HG02885 (cell line): Measurements from ENCODE around the gene UTP3.
"Not testable (repeated sequence)": the region's sequence is repeated elsewhere in the genome, so short reads cannot be mapped to it uniquely, and the experiment has no call there.

ENCODE experiments used
- ATAC-seq: cut with Tn5 transposase; IDR thresholded peaks from one replicate; pipeline ENCODE4 v1.9.1; 2021; ENCODE audit warnings: mild to moderate bottlenecking; ENCODE audit not compliant: unreplicated experiment, poor library complexity

Gene UTP3

DNA sequence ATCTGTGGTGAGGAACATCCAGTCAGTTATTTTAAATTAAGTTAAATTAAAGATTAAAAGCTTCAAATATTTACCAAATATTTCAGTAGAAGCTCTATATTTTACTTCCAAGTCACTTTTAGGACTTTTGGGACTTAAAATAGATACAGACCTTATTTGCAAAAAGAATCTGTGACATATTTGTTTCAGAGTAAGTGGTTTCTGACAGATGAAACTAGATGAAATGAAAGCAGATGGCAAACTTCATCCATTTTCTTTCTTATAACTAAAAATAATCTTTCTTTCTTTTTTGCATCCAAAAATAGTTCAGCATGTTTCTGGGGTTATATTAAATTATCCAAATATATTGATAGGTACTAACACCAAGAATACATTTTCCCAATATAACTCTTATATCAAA is 6.6 kb upstream of the UTP3 start:
- ATAC-seq, result no peak

DNA sequence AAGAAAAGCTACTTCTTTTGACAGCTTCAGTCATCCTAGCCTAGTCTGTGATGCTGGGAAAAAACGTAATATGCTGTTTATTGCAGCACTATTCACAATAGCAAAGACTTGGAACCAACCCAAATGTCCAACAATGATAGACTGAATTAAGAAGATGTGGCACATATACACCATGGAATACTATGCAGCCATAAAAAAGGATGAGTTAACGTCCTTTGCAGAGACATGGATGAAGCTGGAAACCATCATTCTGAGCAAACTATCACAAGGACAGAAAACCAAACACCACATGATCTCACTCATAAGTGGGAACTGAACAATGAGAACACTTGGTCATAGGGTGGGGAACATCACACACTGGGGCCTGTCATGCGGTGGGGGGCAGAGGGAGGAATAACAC is 6.2 kb upstream of the UTP3 start:
- ATAC-seq, result not testable (repeated sequence)

DNA sequence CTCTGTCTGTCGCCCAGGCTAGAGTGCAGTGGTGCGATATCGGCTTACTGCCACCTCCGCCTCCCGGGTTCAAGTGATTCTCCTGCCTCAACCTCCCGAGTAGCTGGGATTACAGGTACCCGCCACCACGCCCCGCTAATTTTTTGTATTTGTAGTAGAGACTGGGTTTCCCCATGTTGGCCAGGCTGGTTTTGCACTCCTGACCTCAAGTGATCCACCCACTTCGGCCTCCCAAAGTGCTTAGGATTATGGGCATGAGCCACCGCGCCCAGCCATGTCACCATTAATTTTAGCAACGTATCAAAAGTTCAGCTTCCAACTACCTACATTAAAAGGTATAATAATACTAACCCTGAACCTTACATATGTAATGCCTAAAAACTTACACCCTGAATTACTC is 940 bp upstream of the UTP3 start:
- ATAC-seq, result no peak

GRCh38 chr4:70688795-70689231 is 481 bp downstream of the UTP3 start:
- peak; percentile 6 for ATAC-seq

DNA sequence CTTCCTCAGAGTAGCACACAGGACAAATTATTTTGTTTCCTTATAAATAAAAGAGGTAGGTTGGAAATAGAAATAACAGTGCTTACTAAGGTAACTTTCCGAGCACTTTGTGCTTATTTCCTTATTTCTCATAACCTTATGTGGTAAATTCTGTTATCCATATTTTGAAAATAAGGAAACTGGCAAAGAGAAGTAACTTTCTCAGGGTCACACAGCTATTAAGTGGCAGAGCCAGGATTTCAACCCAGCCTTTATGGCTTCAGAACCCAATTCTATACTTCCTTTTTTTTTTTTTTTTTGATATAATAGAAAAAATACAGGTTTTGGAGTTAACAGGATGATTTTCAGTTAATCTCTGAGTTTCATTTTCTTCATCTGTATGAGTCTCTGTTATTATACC is 3.3 kb downstream of the UTP3 start:
- ATAC-seq, result no peak

DNA sequence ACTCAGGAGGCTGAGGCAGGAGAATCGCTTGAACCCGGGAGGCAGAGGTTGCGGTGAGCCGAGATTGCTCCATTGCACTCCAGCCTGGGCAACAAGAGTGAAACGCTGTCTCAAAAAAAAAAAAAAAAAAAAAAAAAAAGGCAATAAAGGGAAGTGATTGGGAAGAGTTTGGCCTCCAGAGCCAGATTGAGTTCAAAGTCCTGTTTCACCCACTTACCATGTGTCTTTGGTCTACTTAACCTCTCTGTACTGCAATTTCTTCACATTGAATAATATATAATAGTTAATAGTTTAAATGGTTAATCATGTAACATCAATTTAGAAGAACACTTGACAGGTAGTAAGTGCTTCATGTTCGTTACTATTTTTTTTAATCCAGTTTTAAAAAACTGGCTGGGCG is 6.3 kb downstream of the UTP3 start:
- not testable (repeated sequence) for ATAC-seq

- not testable (repeated sequence) for ATAC-seq
Measured at GRCh38 chr4:70698435-70698834, 10.1 kb downstream of the UTP3 start.

DNA sequence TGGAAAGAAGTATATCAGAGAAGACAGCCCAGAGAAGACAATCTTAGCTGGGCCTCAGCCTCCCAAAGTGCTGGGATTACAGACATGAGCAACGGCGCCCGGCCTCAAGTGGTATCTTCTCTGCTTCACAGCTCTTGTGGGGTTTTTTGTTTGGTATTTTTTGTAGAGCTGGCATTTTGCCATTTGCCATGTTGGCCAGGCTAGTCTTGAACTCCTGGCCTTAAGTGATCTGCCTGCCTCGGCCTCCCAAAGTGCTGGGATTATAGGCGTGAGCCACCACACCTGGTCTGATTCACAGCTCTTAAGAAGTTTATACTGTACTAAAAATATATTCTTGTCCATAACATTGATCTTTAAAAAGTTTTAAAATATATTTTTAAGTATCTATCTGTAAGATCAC is 12.4 kb downstream of the UTP3 start:
- no peak for ATAC-seq

DNA sequence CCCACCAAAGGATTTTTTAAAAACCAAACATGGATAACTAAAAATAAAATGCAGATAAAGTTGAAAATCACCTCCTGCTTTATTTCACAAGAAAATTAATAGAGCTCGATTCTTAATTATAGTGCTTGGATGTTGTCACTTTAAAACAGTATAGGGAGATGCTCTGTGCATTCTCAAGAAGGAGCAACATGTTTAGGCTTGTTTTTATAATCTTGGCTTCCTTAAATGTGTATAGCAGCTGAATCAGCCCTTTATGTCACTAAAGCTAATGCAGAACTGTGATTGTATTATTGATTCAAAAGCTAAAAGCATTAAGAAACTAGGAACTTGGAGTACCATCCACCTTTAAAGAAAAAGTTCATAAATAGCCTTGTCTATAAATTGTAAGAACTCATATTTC is 12.9 kb downstream of the UTP3 start:
- no peak for ATAC-seq

DNA sequence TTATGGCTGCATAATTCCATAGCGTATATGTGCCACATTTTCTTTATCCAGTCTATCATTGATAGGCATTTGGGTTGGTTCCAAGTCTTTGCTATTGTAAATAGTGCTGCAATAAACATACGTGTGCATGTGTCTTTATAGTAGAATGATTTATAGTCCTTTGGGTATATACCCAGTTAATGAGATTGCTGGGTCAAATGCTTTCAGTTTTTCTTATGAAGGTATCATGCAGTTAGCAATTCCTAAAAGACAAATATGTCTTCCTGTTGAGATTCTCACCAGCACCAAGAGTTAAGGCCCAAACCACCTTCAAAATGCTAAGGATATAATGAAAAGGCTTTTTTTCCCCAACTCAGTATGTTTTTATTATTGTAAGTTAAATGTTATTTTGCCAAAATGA is 14.3 kb downstream of the UTP3 start:
- not testable (repeated sequence) for ATAC-seq

DNA sequence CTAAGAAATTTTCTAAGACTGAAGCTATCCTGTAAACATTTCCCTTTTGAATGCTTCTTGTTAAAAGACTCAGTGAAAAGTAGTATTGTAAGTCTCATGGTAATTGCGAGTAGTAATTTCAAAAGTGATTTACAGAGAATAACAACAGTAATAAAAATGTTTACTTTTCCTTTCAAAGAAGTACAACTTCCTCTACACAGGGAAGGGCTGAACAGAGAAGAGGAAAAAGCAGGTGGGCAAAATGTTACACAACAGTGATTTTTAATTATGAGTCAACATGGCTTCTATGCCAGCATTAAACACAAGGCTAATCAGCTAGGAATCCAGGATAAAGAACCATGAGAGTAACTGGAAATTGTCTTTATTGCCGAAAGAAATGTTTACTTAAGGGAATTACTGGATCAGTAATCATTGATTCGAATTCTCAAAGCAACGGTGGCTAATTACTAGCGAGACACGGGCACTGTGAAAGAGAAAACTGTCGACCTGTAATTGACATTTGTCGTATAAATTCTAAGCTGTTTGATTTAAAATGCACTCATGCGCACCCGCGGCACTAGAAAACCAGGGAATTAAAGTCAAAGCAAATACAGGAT is 15.4 kb downstream of the UTP3 start:
- ATAC-seq, result no peak

- peak; percentile 68 for ATAC-seq
Measured at GRCh38 chr4:70704215-70704930, 16.0 kb downstream of the UTP3 start.

DNA sequence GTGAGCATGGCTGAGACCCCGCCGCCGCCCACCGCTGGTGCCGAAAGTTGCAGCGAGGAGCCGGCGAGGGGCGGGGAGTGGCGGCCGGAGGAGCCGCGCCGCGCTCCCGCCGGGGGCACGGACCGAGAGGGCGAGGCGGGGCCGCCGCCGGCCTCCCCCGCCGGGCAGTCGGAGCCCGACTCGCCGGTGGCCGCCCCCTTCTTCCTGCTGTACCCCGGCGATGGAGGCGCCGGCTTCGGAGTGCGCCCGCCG is 16.5 kb downstream of the UTP3 start:
- peak; percentile 39 for ATAC-seq

DNA sequence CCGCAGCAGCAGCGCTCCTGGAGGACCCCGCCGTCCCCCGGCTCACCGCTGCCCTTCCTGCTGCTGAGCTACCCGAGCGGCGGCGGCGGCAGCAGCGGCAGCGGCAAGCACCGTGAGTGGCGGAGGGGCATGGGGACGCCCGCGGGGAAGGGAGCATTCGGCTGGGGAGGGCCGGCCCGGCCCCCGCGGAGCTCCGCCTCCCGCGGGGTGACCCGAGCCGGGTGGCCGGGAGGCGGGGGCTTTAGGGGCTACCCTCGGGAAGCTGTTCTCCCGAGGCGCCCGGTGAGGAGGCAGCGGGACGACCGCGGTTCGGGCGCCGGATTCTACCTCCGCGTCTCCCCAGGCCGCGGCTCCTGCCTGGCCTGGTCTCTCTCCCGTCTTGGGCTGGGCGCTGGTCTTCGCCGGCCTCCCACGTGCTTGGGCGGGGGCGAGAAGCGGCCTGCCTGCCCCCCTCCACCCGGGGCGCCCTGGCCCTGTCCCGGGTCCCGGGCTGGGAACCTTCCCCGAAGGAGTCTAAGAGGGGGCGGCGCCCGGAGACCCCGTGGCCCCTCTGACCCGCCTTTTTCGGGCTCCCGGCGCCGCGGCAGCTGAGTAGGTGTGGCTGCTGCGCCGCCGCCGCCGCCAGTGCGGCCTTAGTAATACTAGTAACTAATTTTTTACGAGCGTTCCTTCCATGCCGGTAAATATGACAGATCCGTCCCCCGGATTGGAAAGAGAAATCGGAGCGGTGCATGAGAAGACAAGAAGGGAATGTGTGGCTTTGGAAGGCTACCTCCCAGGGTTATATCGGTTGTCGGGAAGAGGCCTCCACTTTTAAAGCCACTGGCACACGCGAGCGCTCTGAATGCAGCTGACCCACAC is 17.1 kb downstream of the UTP3 start:
- peak; percentile 57 for ATAC-seq

DNA sequence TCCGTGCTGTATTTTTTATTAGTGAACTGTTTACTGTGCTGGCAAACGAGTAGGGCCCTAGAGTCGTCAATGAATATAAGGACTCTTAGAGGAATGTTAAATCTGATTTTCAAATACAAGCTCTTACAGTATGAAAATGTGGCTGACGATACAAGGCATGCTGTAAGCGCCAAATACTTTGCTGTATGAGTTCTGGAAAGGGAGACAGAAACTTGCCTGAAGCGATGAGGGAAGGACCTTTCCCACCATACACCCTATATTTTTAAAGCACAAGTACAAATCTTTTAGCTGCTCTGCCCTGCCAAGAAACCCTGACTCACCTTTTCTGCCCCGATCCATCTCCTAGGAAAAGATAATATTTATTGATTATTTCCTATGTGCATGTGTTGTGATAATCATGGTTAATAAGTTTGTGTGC is 17.7 kb downstream of the UTP3 start:
- no peak for ATAC-seq

DNA sequence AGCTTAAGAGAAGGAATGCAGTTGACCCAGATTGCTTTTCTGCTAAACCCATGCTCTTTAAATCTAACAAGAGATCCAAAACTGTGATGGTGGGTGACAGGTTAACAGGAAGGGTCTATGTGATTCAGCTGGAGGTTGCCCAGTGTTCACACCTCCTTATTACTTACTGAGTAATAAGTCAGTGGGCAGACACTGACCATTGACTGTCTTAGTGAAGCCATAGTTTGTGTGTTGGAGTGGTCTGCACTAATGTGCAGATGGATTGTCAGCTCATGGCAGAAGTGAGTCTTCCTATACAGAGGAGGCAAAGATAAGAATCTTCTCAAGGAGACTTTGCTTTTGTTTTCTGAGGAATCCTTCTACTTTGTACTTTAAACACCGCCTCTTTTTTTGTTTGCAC is 18.2 kb downstream of the UTP3 start:
- ATAC-seq, result no peak

DNA sequence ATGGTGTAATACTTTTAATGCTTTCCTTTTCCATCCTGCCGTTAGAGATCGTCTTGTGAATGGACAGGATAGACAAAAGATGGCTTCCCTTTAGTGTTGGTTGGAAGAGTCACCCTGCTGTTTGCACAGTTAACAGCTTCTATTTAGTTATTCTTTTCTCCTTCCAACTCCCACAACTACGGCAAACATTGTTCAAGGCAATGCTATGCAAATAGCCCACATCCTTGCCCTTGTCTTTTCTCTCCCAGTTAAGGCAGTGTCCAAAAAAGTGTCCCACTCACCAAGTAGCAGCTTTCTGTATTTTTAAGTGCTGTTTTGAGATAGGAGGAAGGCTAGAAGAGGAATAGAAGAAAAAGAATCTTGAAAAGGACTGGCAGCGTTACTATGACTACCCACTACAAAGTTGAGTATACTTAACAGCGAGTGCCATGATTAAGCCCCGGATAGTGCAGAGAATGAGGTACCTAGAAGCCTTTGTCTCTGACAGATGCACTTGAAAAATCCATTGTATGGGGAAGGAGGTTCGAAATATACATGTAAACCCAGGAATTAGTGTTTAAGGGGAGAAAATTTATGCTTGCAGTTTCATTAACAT is 21.4 kb downstream of the UTP3 start:
- no peak for ATAC-seq

- no peak for ATAC-seq
Measured at GRCh38 chr4:70711599-70711998, 23.3 kb downstream of the UTP3 start.

DNA sequence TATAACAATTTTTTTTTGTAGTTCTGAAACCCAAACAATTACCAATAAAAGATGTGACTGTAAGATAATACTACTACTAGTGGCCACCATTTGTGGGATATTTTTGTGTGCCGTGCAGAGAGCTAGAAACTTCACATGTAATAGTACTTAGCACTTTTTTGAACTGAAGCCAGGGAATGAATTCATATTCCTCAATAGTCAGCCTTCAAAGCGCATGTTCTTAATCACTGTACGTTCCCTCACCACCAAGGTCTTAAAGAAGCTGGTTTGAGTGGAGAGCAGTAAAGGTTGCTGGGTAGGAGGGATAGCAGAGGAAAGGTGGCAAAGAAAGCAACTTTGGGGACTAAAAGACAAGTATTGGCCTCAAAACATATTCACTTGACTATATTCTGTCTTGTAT is 23.8 kb downstream of the UTP3 start:
- no peak for ATAC-seq

DNA sequence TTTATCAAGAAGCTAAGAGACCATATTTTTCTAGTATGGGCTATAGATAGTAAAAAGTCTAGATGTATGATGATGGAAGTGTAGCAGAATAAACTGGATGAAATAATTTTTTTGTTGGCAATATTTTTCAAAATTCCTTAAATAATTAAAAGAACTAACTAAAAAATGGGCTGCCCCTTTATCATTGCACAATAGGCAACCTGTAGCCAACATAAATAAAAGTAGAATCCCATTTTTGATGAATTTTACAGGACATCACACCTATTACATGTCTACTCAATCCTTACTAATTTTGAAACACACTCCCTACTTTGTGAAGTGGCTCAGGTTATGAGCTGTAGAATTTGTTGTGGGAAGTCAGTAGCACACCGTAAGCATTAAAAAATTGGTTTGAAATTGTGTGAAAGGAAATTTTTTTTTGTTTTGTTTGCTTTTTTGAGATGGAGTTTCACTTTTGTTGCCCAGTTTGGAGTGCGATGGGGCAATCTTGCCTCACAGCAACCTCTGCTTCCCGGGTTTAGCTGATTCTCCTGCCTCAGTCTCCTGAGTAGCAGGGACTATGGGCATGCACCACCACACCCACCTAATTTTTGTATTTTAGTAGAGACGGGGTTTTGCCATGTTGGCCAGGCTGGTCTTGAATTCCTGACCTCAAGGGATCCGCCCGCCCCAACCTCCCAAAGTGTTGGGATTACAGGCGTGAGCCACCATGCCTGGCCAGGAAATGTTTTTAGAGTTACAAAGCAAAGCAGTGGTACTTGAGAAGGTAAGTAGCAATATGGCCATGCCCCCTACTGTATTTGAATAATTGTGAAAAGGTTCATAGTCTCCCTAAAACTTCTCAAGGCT is 24.5 kb downstream of the UTP3 start:
- ATAC-seq, result peak; percentile 6
